GM18526 (cell line): Measurements from ENCODE around the gene RASL11B.

Source experiments
- POLR2A ChIP-seq: IDR thresholded peaks from 3 replicates; pipeline ENCODE4 v1.6.1; 2011; ENCODE audit not compliant: insufficient read length; ENCODE audit errors: extremely low read depth

Gene RASL11B

DNA sequence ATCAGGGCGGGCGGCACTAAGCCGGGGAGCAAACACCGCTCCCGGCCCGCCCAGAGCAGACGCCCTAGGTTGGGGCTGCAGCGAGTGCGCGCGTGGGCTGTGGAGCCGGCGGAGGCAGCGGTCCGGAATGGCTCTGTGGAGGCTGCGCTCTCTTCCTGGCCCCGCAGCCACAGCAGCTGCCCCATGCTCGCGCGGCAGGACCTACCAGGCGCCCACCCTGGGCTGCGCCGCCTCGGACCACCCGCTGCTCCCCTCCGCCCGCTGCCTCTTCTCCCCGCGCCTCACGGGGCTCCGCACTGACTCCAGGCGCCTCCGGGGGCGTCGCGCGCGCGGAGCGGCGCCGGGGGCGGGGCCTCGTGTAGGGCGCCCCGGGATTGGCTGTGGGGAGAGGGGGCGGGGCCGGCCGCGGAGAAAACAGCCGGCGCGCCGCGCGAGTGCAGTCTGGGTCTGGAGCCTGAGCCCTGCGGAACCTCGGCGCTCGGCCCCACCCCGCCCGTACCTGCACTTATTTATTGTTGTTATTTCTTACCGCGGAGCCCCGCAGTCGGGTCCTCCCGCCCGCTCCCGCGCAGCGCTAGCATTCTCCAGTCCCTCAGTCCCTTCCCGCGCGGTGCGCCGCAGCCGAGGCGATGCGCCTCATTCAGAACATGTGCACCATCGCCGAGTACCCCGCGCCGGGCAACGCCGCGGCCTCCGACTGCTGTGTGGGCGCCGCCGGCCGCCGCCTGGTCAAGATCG lies at the start of gene RASL11B:
Gene RASL11B (plus strand): TSS at position 439 of the 738 bp plus-strand sequence. CDS start 191 bp downstream, at position 630.
- TF ChIP-seq POLR2A = no peak

DNA sequence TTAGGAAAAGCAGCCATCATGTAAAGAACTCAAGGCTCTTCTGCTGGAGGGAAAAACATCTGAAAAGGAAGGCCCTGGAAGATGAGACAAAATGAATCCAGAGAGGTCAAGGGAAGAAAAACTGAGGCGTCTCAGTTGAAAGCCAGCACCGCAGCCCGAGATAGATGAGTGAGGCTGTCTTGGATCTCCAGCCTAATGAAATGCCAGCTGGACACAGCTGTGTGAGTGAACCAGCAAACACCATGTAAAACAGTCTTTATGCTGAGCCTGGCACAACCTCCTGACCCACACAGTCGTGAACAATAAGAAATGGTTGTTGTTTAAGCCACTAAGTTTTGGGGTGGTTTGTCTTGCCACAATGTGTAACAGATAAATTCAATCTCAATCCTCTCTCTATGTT lies 48.6 kb upstream of the RASL11B start:
- TF ChIP-seq POLR2A = no peak

DNA sequence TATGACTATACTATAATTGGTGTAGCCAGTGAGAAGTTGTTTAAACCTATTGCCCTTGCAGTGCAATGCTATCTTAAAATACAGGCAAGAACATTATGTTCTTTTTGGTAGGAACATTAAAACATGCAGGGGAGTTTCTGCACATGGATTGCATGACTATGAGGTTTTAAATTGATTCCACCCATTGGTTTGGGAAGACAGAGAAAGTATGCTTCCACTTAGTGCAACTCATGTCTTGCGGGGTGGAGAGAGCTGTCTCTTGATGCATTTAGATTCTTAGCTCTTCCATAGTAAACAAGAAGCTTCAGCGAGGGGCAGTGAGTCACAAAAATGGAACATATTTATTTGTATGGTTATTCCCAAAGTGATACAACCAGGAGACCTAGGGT lies 39.5 kb upstream of the RASL11B start:
- no peak for TF ChIP-seq POLR2A

DNA sequence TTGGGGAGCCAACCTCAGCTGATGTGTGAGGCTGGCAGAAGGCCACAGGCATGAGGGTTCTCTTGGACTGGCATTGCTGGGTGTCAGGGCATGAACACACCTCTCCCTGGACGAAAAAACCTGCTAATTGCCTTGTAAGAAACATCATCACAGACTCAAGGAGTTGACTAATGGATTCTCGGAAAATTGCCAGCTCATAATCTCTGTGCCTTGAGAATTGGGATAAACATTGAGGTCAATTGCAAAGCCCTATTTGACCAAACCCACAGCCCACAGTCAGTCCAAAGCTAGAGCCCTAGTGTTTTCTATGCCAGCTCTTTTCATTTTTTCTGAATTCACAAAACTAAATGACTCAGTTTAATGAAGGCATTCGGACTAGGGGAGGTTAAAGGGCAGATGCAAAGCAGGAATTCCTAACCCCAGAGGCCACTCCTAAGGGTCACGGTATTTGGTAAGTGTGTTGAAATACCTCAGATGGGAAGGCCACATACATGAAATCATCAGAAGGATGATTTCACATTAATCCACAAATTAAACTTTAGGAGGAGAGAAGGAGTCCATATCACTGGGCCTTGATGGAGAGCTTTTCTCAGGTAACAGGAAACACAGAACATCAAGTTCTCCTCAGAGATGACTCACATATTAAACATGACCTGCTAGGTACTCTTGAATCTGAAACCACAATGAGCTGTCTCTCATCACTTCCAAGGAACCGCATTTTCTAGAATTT lies 39.0 kb upstream of the RASL11B start:
- no peak for TF ChIP-seq POLR2A

- no peak for TF ChIP-seq POLR2A
These were observed 38.4 kb upstream of the RASL11B start for GRCh38 chr4:52823702-52824092.

- no peak for TF ChIP-seq POLR2A
These were observed 37.9 kb upstream of the RASL11B start for GRCh38 chr4:52824270-52824602.

GRCh38 chr4:52824603-52825459 lies 37.3 kb upstream of the RASL11B start:
- no peak for TF ChIP-seq POLR2A

- no peak for TF ChIP-seq POLR2A
These were observed 36.5 kb upstream of the RASL11B start for GRCh38 chr4:52825460-52826090.

GRCh38 chr4:52833941-52834525 lies 28.1 kb upstream of the RASL11B start:
- no peak for TF ChIP-seq POLR2A

DNA sequence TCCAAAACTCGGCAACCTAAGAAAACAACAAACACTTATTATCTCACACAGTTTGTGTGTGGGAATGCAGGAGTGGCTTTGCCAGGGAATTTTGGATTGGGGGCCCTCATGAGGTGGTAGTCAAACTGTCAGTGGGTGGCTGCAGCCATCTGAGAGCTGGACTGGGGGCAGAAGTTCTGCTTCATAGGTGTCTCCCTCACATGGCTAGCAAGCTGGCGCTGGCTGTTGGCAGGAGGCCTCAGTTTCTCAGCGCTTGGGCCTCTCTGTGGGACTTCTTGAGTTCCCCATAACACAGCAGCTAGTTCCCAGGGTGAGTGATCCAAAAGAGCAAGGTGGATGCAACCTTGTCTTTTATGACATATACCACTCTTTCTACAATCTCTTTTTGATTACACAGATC lies 26.0 kb upstream of the RASL11B start:
- TF ChIP-seq POLR2A = no peak

DNA sequence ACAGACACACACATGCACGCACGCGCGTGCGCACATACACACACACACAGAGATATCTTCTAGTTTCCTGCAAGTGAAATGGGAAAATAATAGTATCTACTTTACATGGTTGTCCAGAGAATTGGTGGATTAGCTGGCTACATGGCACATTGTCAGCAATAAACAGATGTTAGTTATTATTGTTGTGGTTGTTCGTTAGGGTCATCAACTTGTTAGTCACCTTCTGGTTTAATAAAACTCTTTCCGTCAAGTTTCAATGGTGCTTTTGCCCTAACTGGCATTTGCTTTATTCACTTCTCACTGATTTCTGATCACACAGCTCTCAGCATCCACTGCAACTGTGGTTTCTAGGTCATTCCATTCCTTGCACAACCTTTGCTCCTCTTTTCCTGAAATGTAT lies 25.4 kb upstream of the RASL11B start:
- TF ChIP-seq POLR2A = no peak

- TF ChIP-seq POLR2A = no peak
These were observed 24.2 kb upstream of the RASL11B start for GRCh38 chr4:52837716-52838558.

GRCh38 chr4:52838729-52839586 lies 23.2 kb upstream of the RASL11B start:
- no peak for TF ChIP-seq POLR2A
